CD4-positive, alpha-beta T cell treated with Interleukin-4 for 1 hour (primary cell): ENCODE results near the gene XYLT1.
"Not testable (repeated sequence)": the region's sequence is repeated elsewhere in the genome, so short reads cannot be mapped to it uniquely, and the experiment has no call there.

Experiments used
- DNase-seq, 2 donors: peaks; one replicate each; pipeline ENCODE4 v3.0.0-alpha.2; 2020 to 2022

The XYLT1 gene

GRCh38 chr16:17470908-17471718, at the start of gene XYLT1:
Gene XYLT1, minus strand, starts transcription at chr16:17470960. Its CDS starts 164 bp downstream, at chr16:17470796.
- DNase-seq = peak; percentile 54 to 67

GRCh38 chr16:17520111-17520510, 49.4 kb upstream of the XYLT1 start:
- DNase-seq = no peak

GRCh38 chr16:17519101-17519955, 48.6 kb upstream of the XYLT1 start:
- no peak for DNase-seq

- DNase-seq = no peak
Observed at GRCh38 chr16:17518441-17518840, 47.7 kb upstream of the XYLT1 start.

GRCh38 chr16:17515421-17516210, 44.9 kb upstream of the XYLT1 start:
- DNase-seq = no peak

- DNase-seq = no peak
Observed at GRCh38 chr16:17512636-17513220, 42.0 kb upstream of the XYLT1 start.

- no peak for DNase-seq
Observed at GRCh38 chr16:17511340-17511739, 40.6 kb upstream of the XYLT1 start.

GRCh38 chr16:17510567-17510966, 39.8 kb upstream of the XYLT1 start:
- no peak for DNase-seq

GRCh38 chr16:17509194-17509593, 38.4 kb upstream of the XYLT1 start:
- no peak for DNase-seq

GRCh38 chr16:17508303-17508702, 37.5 kb upstream of the XYLT1 start:
- no peak for DNase-seq

- not testable (repeated sequence) for DNase-seq
Observed at GRCh38 chr16:17507516-17507915, 36.8 kb upstream of the XYLT1 start.

GRCh38 chr16:17505828-17506227, 35.1 kb upstream of the XYLT1 start:
- not testable (repeated sequence) for DNase-seq

GRCh38 chr16:17504050-17504449, 33.3 kb upstream of the XYLT1 start:
- no peak for DNase-seq

- no peak for DNase-seq
Observed at GRCh38 chr16:17503331-17503730, 32.6 kb upstream of the XYLT1 start.

- DNase-seq = no peak
Observed at GRCh38 chr16:17501321-17501720, 30.6 kb upstream of the XYLT1 start.

- DNase-seq = no peak
Observed at GRCh38 chr16:17499223-17499902, 28.6 kb upstream of the XYLT1 start.

GRCh38 chr16:17497648-17498047, 26.9 kb upstream of the XYLT1 start:
- DNase-seq = no peak

GRCh38 chr16:17496891-17497290, 26.1 kb upstream of the XYLT1 start:
- no peak for DNase-seq

- no peak for DNase-seq
Observed at GRCh38 chr16:17493012-17493411, 22.3 kb upstream of the XYLT1 start.

GRCh38 chr16:17491140-17491662, 20.4 kb upstream of the XYLT1 start:
- DNase-seq = no peak

GRCh38 chr16:17488506-17488905, 17.7 kb upstream of the XYLT1 start:
- no peak for DNase-seq

GRCh38 chr16:17483351-17483750, 12.6 kb upstream of the XYLT1 start:
- DNase-seq = no peak
